ENCODE data around the gene IL13RA2. TPM values are rescaled to one million over a fixed set of nuclear protein-coding genes. Genes with fewer than 3 reads are reported as not detected.

IL13RA2 gene
- total and polyA plus RNA-seq, 12 donors = 0.22 to 0.48 (median 0.32) TPM; not detected in 8

- no peaks in the 10 kb centered on the region for H3K36me3 ChIP-seq
- intact Hi-C loops (cut with DNase I) = no loop called here
- whole genome bisulfite sequencing, 2 donors = 18 to 33% methylated on average over 2 of the region's 2 CpGs
- H3K4me1 ChIP-seq = peaks cover 0 to 10% (median 0%) of the 10 kb centered on the region in 9 donors
- ATAC-seq (peak in 6 of 8 donors; percentile 42 to 73 (median 57)), DNase-seq (no peak)
- TF ChIP-seq CTCF (IDR thresholded peaks at IDR 0.05) = no peak
- no peak overlapping the region for H3K4me3 ChIP-seq
- H3K27me3 ChIP-seq = peaks cover 0 to 20% (median 0%) of the 10 kb centered on the region in 7 donors
- H3K9me3 ChIP-seq = no peaks in the 10 kb centered on the region
- no peak overlapping the region for H3K27ac ChIP-seq
Observed at GRCh38 chrX:115023139-115023538, 5.7 kb upstream of the IL13RA2 start.

GRCh38 chrX:115021121-115021520 is 3.7 kb upstream of the IL13RA2 start:
- ATAC-seq (no peak), DNase-seq (no peak)
- Histone ChIP-seq H3K4me3 (no peak overlapping the region), H3K9me3 (no peaks in the 10 kb centered on the region), H3K36me3 (no peaks in the 10 kb centered on the region), H3K27me3 (peaks cover 0 to 6% (median 0%) of the 10 kb centered on the region in 7 donors), H3K27ac (no peak overlapping the region), H3K4me1 (peaks cover 0 to 10% (median 0%) of the 10 kb centered on the region in 9 donors)
- intact Hi-C loops (cut with DNase I) = no loop called here
- TF ChIP-seq CTCF (IDR thresholded peaks at IDR 0.05) = no peak
- 79 to 81% methylated on average over 5 of the region's 5 CpGs for WGBS, 2 donors

GRCh38 chrX:115018944-115019343 is 1.5 kb upstream of the IL13RA2 start:
- ATAC-seq (no peak), DNase-seq (no peak)
- H3K9me3 ChIP-seq = no peaks in the 10 kb centered on the region
- H3K4me3 ChIP-seq = no peak overlapping the region
- no peak for TF ChIP-seq CTCF (IDR thresholded peaks at IDR 0.05)
- WGBS, 2 donors = 96 to 98% methylated on average over 2 of the region's 2 CpGs
- H3K4me1 ChIP-seq = peaks cover 0 to 10% (median 0%) of the 10 kb centered on the region in 9 donors
- H3K27ac ChIP-seq = no peak overlapping the region
- intact Hi-C loops (cut with DNase I) = no loop called here
- peaks cover 0 to 11% (median 0%) of the 10 kb centered on the region in 7 donors for H3K27me3 ChIP-seq
- H3K36me3 ChIP-seq = no peaks in the 10 kb centered on the region

- WGBS, 2 donors = 69 to 74% methylated on average over 6 of the region's 6 CpGs
- Histone ChIP-seq H3K27ac (no peak overlapping the region), H3K4me3 (no peak overlapping the region), H3K27me3 (peaks cover 0 to 12% (median 0%) of the 10 kb centered on the region in 7 donors), H3K4me1 (peaks cover 0 to 5% (median 0%) of the 10 kb centered on the region in 9 donors), H3K36me3 (no peaks in the 10 kb centered on the region), H3K9me3 (no peaks in the 10 kb centered on the region)
- ATAC-seq = no peak
- peak in 2 of 9 donors; percentile 30 to 37 for TF ChIP-seq CTCF (IDR thresholded peaks at IDR 0.05)
- intact Hi-C loops (cut with DNase I) = no loop called here
- no peak for DNase-seq
Observed at GRCh38 chrX:115018040-115018647, 728 bp upstream of the IL13RA2 start.

Measured in heart right ventricle (tissue), 16 donors.